ENCODE results near the gene SGO1. TPM values are rescaled to one million over a fixed set of nuclear protein-coding genes. Genes with fewer than 3 reads are reported as not detected.

Gene SGO1
- total RNA-seq, 1 donor from 2014 or later, result 5.0 TPM

DNA sequence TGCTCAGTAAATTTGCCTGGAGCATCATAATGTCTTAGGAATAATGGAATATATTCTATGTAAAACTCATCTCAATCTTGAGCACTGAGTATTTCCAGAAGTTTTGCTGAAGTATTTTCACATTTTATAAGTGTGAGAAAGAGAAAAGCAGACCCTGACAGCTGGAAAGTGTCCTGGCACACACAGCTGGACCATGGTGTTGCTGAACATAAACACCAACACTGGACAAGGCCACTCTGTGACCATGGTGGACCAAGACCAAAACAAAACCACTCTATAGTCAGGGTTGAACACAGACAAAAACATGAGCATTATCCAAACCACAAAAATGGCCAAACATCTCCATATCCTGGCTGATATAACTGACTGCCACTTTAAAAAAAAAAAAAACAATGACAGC lies 15.1 kb upstream of the SGO1 start:
- Mint-ChIP-seq H3K4me1 (ENCODE audit: low read depth, unreplicated experiment) (no peaks in the 10 kb centered on the region), H3K4me3 (ENCODE audit: unreplicated experiment) (no peak overlapping the region), H3K27me3 (ENCODE audit: unreplicated experiment) (peaks cover under 1% of the 10 kb centered on the region), H3K9me3 (ENCODE audit: unreplicated experiment) (no peaks in the 10 kb centered on the region), H3K36me3 (ENCODE audit: unreplicated experiment) (no peaks in the 10 kb centered on the region), H3K27ac (ENCODE audit: unreplicated experiment) (no peak overlapping the region)
- DNase-seq, result no peak
- no peak for TF ChIP-seq CTCF (IDR thresholded peaks at IDR 0.05; ENCODE audit: partially characterized antibody, unreplicated experiment)

DNA sequence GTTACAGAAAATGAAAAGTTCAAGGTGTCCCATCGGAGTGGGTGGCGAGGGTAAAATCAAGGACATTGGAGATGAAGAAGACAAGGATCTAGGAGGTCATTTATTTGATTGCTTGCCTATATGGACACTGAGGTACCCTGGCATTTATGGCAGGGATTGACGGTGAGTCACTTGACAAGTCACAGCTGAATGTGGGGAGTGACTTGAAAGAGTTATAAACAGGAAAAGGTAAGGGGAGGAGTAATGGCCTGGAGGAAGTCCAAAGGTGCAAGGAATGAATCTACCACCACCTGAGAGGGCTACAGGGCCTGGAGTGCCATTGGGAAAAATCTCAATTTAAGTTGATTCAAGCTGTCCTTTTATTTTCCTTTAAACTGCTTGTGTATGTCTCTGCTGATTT lies 11.8 kb upstream of the SGO1 start:
- H3K27ac Mint-ChIP-seq (ENCODE audit: unreplicated experiment), result no peak overlapping the region
- H3K4me3 Mint-ChIP-seq (ENCODE audit: unreplicated experiment), result no peak overlapping the region
- H3K36me3 Mint-ChIP-seq (ENCODE audit: unreplicated experiment), result no peaks in the 10 kb centered on the region
- no peak for DNase-seq
- no peak for TF ChIP-seq CTCF (IDR thresholded peaks at IDR 0.05; ENCODE audit: partially characterized antibody, unreplicated experiment)
- H3K9me3 Mint-ChIP-seq (ENCODE audit: unreplicated experiment), result no peaks in the 10 kb centered on the region
- no peaks in the 10 kb centered on the region for H3K27me3 Mint-ChIP-seq (ENCODE audit: unreplicated experiment)
- H3K4me1 Mint-ChIP-seq (ENCODE audit: low read depth, unreplicated experiment), result no peaks in the 10 kb centered on the region

- Mint-ChIP-seq H3K4me1 (ENCODE audit: low read depth, unreplicated experiment) (peaks cover 4% of the 10 kb centered on the region), H3K27me3 (ENCODE audit: unreplicated experiment) (no peaks in the 10 kb centered on the region), H3K4me3 (ENCODE audit: unreplicated experiment) (no peak overlapping the region), H3K27ac (ENCODE audit: unreplicated experiment) (no peak overlapping the region), H3K9me3 (ENCODE audit: unreplicated experiment) (no peaks in the 10 kb centered on the region), H3K36me3 (ENCODE audit: unreplicated experiment) (no peaks in the 10 kb centered on the region)
- DNase-seq, result no peak
- no peak for TF ChIP-seq CTCF (IDR thresholded peaks at IDR 0.05; ENCODE audit: partially characterized antibody, unreplicated experiment)
These were observed 8.9 kb upstream of the SGO1 start for GRCh38 chr3:20194793-20195460.

GRCh38 chr3:20190991-20191390 lies 5.0 kb upstream of the SGO1 start:
- DNase-seq, result peak; percentile 21
- H3K27ac Mint-ChIP-seq (ENCODE audit: unreplicated experiment), result no peak overlapping the region
- peaks cover 4% of the 10 kb centered on the region for H3K4me1 Mint-ChIP-seq (ENCODE audit: low read depth, unreplicated experiment)
- no peaks in the 10 kb centered on the region for H3K36me3 Mint-ChIP-seq (ENCODE audit: unreplicated experiment)
- H3K27me3 Mint-ChIP-seq (ENCODE audit: unreplicated experiment), result peaks cover 2% of the 10 kb centered on the region
- no peak for TF ChIP-seq CTCF (IDR thresholded peaks at IDR 0.05; ENCODE audit: partially characterized antibody, unreplicated experiment)
- no peaks in the 10 kb centered on the region for H3K9me3 Mint-ChIP-seq (ENCODE audit: unreplicated experiment)
- no peak overlapping the region for H3K4me3 Mint-ChIP-seq (ENCODE audit: unreplicated experiment)

- Mint-ChIP-seq H3K27ac (ENCODE audit: unreplicated experiment) (no peak overlapping the region), H3K9me3 (ENCODE audit: unreplicated experiment) (no peaks in the 10 kb centered on the region), H3K27me3 (ENCODE audit: unreplicated experiment) (peaks cover 2% of the 10 kb centered on the region), H3K4me1 (ENCODE audit: low read depth, unreplicated experiment) (peaks cover 4% of the 10 kb centered on the region), H3K36me3 (ENCODE audit: unreplicated experiment) (no peaks in the 10 kb centered on the region), H3K4me3 (ENCODE audit: unreplicated experiment) (no peak overlapping the region)
- no peak for DNase-seq
- no peak for TF ChIP-seq CTCF (IDR thresholded peaks at IDR 0.05; ENCODE audit: partially characterized antibody, unreplicated experiment)
These were observed 596 bp upstream of the SGO1 start for GRCh38 chr3:20186600-20187004.
